ENCODE measurements around the gene SSBP3. TPM values are rescaled to one million over a fixed set of nuclear protein-coding genes. Genes with fewer than 3 reads are reported as not detected.

SSBP3 gene
- total and polyA plus RNA-seq, 8 donors, result 33.0 to 129 (median 112) TPM

DNA sequence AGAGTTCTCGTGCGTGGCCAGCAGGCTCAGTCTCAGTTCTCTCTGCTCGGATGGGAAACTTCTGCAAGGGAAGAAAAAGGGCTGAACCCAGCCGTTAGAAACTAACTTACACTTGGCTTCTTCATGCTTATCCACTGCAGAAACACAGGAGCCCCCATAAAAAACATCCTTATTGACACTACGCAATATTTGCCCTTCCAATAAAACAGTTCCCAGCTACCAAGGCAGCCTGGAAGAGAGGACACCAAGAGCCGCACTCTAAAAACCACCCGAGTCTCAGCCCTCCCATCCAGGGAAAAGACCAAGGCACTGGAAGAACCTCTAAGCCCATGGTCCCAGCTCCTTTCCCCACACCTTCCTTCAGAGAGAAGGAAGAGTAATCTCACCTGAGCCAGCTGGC is 61.1 kb downstream of the SSBP3 start:
- H3K4me1 ChIP-seq, result no peaks in the 10 kb centered on the region
- H3K4me3 ChIP-seq, result no peak overlapping the region
- TF ChIP-seq, protein P1, sequence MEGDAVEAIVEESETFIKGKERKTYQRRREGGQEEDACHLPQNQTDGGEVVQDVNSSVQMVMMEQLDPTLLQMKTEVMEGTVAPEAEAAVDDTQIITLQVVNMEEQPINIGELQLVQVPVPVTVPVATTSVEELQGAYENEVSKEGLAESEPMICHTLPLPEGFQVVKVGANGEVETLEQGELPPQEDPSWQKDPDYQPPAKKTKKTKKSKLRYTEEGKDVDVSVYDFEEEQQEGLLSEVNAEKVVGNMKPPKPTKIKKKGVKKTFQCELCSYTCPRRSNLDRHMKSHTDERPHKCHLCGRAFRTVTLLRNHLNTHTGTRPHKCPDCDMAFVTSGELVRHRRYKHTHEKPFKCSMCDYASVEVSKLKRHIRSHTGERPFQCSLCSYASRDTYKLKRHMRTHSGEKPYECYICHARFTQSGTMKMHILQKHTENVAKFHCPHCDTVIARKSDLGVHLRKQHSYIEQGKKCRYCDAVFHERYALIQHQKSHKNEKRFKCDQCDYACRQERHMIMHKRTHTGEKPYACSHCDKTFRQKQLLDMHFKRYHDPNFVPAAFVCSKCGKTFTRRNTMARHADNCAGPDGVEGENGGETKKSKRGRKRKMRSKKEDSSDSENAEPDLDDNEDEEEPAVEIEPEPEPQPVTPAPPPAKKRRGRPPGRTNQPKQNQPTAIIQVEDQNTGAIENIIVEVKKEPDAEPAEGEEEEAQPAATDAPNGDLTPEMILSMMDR (IDR thresholded peaks at IDR 0.05), result no peak
- no peak overlapping the region for H3K27ac ChIP-seq
- H3K9me3 ChIP-seq, result no peaks in the 10 kb centered on the region
- ATAC-seq, result no peak
- no peaks in the 10 kb centered on the region for H3K27me3 ChIP-seq
- H3K36me3 ChIP-seq, result no peaks in the 10 kb centered on the region
- intact Hi-C loops (cut with DNase I), result no loop called here
- DNase-seq, result no peak

DNA sequence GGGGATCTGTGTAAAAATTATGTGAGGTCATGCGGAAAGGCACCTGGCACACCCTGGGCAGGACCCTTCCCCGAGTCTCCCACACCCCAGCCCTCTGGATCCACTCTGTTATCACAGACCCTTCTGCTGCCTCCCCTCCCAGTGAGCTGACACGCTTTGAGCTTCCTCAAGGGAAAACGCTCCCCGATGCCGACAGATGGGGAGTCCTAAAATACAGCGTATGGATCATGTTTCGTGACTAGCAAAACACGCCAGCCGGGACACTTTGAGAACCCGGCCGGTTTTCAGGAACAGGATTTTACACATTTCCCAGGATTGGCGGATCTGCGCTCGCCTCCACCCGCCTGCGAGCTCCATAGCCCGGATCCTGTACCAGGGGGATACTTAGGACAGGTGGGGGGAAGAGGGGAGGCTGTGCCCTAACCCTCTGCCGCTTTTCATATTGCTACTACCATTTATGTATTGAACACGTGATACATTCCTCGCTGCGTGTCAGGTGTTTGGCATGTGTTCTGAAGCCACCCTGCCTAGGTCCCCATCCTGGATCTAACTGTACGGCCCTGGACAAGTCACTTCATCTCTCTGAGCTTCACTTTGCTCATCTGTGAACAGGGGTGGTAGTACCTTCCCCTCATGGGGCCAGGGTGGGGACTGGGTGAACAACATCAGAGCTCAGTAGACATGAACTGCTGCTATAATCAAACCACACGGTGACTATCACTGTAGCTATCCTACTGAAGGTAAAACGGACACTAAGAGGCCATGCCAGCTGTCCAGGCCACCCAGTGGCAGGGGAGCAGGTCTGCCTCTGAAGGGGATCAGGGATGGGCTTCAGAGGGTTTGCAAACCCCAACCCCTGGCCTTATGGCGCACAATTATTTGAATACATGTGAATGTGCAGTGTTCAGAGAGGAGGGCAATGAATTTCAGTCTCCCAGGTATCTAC is 63.2 kb downstream of the SSBP3 start:
- TF ChIP-seq, protein P1 (IDR thresholded peaks at IDR 0.05), result no peak
- Histone ChIP-seq H3K4me1 (peaks cover 2 to 3% of the 10 kb centered on the region in 2 donors), H3K4me3 (no peak overlapping the region), H3K27ac (no peak overlapping the region), H3K27me3 (no peaks in the 10 kb centered on the region), H3K9me3 (no peaks in the 10 kb centered on the region), H3K36me3 (no peaks in the 10 kb centered on the region)
- intact Hi-C loops (cut with DNase I), result no loop called here
- no peak for DNase-seq
- no peak for ATAC-seq

DNA sequence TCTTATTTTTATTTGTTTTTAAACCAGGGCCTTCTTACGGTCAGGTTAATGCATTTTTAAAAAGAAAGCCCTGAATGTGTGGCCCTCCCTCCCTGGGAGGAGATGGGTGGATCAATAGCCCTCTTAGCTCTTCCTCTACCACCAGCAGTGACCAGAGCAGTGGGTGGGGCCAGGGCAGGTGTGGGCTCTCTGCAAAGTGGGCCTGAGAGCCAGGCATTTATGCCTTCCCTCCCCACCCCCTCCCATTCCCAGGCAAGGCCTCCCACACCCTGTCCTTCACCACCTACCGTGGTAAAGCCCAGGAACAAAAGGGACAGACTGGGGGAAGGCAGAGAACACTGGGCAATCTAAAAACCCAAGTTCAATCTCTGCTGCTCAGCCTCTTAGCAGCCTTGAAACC is 63.9 kb downstream of the SSBP3 start:
- no peak overlapping the region for H3K4me3 ChIP-seq
- peaks cover 5 to 7% of the 10 kb centered on the region in 2 donors for H3K4me1 ChIP-seq
- no peaks in the 10 kb centered on the region for H3K27me3 ChIP-seq
- TF ChIP-seq, protein P1 (IDR thresholded peaks at IDR 0.05), result no peak
- ATAC-seq, result peak; percentile 58
- no peaks in the 10 kb centered on the region for H3K36me3 ChIP-seq
- no peaks in the 10 kb centered on the region for H3K9me3 ChIP-seq
- intact Hi-C loops (cut with DNase I), result no loop called here
- no peak for DNase-seq
- no peak overlapping the region for H3K27ac ChIP-seq

DNA sequence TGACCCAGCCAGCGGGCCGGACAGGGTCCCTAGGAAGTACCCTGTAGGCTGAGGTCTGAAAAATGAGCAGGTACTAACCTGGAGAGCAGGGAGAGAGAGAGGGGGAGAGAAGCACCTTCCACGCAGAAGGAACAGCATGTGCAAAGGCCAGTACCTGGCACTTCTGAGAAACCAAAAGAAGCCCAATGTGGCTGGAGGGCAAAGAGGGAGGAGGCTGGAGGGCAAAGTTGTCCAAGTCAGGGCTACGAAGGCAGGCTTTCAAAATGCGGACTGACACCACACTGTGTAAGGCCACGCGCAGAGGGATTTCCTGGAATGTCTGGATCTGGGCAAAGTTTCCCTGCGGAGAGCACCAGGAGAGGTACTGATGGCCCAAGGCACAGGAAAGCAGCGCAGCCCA is 64.4 kb downstream of the SSBP3 start:
- H3K4me1 ChIP-seq, result peaks cover 5 to 12% of the 10 kb centered on the region in 2 donors
- intact Hi-C loops (cut with DNase I), result no loop called here

DNA sequence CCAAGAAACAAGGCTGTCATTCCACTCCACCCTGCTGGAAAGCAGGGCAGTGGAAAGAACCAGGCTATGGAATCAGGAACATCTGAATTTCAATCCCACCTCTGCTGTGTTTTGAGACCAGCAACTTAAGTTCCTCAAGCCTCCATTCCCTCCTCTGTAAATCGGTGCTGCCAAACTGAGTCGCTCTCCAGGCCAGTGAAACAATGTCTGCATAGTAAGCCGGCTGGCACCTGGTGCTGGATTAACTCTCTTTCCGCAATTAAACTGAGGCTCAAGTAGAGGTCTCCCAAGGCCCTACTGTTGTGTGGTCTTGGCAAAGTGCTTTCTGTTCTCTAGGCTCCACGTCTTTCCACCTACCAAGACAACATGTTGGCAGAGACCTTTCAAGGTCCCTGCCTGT is 65.3 kb downstream of the SSBP3 start:
- Histone ChIP-seq H3K4me3 (no peak overlapping the region), H3K9me3 (no peaks in the 10 kb centered on the region), H3K36me3 (no peaks in the 10 kb centered on the region), H3K27me3 (no peaks in the 10 kb centered on the region), H3K4me1 (peaks cover 12 to 21% of the 10 kb centered on the region in 2 donors), H3K27ac (no peak overlapping the region)
- no peak for ATAC-seq
- intact Hi-C loops (cut with DNase I), result no loop called here
- DNase-seq, result no peak
- TF ChIP-seq, protein P1 (IDR thresholded peaks at IDR 0.05), result no peak

More for the DNA sequence above, 64.4 kb downstream of the SSBP3 start:
- Histone ChIP-seq H3K36me3 (no peaks in the 10 kb centered on the region), H3K27ac (no peak overlapping the region), H3K27me3 (no peaks in the 10 kb centered on the region), H3K4me3 (no peak overlapping the region), H3K9me3 (no peaks in the 10 kb centered on the region)
- ATAC-seq (no peak), DNase-seq (no peak)
- TF ChIP-seq, protein P1 (IDR thresholded peaks at IDR 0.05), result no peak
